Dedifferentiated amniotic fluid mesenchymal stem cell (primary cell): ENCODE measurements around the gene AGGF1.
"Not testable (repeated sequence)": the region's sequence is repeated elsewhere in the genome, so short reads cannot be mapped to it uniquely, and the experiment has no call there.

Source experiments
- DNase-seq: peaks from one replicate; pipeline ENCODE4 v3.0.0-alpha.2; 2016; ENCODE audit errors: extremely low spot score

The AGGF1 gene

DNA sequence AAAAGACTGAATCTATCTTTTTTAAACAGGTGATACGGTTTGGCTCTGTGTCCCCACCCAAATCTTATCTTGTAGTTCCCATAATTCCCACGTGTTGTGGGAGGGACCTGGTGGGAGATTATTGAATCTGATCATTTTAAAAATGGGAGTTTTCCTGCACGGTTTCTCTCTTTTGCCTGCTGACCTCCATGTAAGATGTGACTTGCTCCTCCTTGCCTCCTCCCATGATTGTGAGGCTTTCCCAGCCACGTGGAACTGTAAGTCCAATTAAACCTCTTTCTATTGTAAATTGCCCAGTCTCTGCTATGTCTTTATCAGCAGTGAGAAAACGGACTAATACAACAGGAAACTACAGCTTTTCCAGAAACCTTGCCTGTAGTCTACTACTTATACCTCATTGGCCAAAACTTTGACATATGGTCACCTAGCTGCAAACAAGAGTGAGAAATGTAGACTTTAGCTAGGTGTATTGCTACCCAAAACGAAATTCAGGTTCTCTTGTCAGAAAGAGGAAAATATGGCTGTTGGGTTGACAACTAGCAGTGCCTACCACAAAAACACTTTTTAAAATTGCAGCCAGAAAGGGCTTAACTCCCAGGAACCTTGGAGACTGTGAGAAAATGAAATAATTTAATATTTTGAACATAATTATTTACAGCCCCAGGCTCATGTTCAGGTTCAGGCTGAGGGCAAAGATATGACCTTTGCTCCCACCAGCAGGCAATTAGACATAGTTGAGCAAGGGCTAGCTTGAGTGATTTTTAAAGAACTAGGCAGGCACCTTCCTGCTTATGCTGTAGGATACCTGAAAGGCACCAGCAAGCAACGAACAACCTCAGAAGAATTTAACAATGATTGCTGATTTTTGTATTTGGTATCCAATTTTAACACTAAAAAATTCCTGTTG lies 7.4 kb upstream of the AGGF1 start:
- DNase-seq, result no peak

DNA sequence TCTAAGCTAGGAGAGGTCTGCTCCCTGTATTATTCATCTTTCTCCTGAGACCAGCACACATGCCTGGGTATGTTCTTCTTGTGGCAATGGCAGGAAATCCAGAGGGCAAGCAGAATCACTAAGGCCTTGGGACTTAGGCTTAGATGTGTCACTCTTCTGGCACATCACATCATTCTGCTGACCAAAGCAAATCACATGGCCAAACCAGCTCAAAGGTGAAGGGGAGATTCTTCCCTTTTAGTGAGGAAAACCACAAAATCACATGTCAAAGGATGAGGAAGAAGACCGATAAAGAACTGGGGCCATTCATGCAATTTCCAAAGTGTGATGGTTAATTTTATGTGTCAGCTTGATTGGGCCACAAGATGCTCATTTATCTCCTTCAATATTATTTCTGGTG lies 5.7 kb upstream of the AGGF1 start:
- no peak for DNase-seq

DNA sequence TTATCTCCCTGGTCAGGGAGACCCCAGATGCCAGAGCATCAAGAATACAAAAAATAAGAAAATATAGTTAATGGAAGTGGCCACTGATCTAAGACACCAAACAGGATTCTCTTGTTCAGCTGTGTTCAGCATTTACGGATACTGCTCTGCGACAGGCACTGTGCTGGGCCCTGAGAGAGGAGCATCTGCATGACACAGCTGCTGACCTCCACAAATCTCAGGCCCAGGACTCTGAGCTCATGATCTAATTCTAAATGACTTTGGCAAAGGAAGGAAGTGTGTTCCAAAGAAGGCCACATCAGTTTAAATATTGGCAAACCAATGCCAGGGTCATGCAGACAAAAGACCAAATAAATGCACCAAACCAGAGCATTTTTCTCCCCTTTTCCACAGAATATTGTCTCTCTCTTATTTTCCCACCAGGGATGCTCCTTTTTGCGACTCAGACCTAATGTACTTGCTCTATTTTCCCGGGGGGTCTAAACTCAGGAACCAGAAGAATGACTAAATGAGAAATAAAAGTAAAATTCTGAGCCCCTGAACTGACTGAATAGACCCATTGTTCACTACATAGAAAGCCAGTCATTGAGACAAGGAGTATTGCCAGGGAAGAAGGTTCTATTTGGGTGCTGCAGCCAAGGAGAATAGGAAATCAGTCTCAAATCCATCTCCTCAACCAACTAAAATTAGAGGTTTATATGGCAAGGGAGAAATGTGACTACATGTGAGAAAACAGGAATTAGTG lies 1.4 kb upstream of the AGGF1 start:
- DNase-seq, result no peak

DNA sequence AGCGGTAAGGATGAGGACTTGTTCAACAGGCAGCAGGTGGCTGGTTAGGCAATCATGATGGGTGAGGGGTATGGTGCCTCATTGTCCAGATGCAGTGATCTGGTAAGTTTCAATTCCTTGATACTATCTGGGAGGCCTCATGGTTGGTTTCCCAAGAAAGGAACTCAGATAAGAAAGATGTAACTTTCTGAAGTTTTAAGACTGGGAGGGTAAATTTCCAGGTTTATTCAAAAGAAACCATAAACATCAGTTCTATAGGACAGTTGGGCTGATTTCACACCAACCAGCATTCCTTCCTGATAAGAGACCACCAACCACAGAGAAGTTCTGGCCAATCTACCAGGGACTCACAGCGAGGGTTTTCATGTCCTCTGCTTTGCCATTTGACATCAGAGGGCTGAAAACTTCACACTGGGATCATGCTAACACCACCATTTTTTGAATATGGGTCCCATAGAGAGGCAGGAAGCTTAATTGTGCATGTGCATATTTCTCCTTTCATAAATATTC lies 773 bp upstream of the AGGF1 start:
- DNase-seq, result no peak

GRCh38 chr5:77031891-77032290 lies 1.7 kb downstream of the AGGF1 start:
- no peak for DNase-seq

DNA sequence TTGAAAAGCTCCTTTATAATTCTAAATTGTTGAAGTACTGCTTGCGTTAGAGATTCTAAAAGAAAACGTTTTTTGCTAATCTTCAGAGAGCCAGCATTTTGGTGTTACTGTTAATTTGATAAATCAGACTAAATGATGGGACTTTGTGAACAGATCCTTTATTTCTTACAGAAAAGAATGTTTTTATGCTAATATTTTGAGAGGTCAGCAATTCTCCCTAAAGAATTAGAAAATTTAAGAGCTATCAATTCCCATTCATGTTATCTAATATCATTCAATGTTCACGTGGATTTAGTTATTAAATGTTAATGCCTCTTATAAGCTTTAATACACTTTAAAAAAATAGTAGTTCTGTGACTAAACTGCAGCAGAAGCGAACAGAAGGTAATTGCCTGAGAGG lies 2.4 kb downstream of the AGGF1 start:
- no peak for DNase-seq

GRCh38 chr5:77033338-77033737 lies 3.1 kb downstream of the AGGF1 start:
- no peak for DNase-seq

- DNase-seq, result no peak
Observed at GRCh38 chr5:77035950-77036349, 5.7 kb downstream of the AGGF1 start.

DNA sequence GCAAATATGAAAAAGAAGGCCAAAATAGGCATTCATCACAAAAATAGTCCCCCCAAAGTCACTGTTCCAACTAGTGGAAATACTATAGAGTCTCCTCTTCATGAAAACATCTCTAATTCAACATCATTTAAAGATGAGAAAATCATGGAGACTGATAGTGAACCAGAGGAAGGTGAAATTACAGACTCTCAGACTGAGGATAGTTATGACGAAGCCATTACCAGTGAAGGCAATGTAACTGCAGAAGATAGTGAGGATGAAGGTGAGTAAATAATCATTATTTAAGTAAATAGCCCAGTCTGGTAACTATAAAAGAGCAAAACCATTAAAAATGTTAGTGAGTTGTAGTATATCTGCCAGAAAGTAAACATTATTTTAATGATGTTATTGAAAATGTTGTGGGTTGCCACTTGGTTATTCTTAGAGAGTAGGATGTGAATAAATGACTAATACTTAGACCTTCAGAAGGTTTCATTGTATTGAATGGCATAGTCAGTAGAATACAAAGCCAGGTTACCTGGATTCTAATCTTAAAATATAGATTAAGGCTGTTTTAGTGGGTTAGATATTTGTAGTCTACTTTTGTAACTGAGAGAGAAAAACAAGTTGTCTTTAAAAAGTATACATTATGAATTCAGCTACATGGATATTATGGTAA lies 16.3 kb downstream of the AGGF1 start:
- DNase-seq, result no peak

- DNase-seq, result no peak
Observed at GRCh38 chr5:77064040-77064439, 33.8 kb downstream of the AGGF1 start.

- DNase-seq, result no peak
Observed at GRCh38 chr5:77065256-77065655, 35.1 kb downstream of the AGGF1 start.

GRCh38 chr5:77066184-77066583 lies 36.0 kb downstream of the AGGF1 start:
- no peak for DNase-seq

DNA sequence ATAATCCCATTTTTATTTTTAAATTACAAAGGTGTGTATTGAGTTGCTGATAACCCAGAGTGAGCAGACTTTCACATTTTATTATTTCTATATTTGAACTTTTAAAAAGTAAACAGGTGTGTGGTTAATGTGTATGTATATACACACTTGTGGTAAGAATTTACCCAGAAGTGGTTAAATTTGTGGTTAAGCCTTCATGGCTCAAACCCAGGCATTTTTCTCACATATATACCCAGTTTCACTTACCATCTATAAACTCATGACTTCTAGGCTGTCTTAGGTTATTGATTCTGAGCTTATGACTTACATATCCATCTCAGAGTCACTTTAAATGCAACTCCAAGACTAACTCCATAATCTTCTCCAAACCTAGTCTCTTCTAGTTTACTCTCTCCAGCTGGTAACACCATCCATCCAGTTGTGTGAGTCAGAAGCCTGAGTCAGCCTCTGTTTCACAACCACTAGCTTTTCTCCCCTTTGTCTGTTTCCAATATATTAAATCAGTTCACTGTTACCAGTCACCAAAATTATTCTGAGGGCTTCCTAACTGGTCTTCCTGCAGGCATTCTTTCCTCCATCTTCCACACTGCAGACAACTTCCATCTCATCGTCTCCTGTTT lies 36.7 kb downstream of the AGGF1 start:
- DNase-seq, result peak; percentile 56

GRCh38 chr5:77073667-77074066 lies 43.5 kb downstream of the AGGF1 start:
- DNase-seq, result no peak

GRCh38 chr5:77074745-77075144 lies 44.5 kb downstream of the AGGF1 start:
- DNase-seq, result no peak

- DNase-seq, result no peak
Observed at GRCh38 chr5:77076961-77077828, 47.0 kb downstream of the AGGF1 start.

- DNase-seq, result no peak
Observed at GRCh38 chr5:77077829-77078176, 47.6 kb downstream of the AGGF1 start.

DNA sequence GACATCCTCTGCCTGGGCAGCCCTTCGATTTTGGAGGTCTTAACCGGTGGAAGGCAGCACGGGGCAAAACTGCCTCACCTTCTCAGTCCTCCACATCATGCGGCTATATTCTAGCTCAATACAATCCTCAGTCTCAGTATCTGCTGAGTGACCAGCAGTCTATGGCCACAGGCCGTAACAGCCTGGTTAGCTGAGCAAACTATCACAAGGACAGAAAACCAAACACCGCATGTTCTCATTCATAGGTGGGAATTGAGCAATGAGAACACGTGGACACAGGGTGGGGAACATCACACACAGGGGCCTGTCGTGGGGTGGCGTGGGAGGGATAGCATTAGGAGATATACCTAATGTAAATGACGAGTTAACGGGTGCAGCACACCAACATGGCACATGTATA lies 50.3 kb downstream of the AGGF1 start:
- DNase-seq, result not testable (repeated sequence)

DNA sequence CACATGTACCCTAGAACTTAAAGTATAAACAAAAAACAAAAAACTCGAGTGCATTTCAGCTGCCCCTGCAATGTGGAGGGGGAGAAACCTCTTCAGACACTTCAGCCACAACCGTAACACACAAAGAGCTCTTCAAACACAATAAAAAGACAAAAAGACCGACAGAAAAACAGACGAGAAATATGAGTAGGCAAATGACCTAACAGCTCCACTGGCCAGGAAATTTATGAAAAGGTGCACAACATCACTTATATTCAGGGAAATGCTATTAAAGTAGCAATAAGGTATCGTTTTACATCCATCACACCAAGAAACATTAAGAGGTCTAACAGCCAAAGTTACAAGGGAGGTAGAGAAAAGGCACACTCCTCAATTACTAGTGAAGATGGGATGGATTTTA lies 50.7 kb downstream of the AGGF1 start:
- DNase-seq, result no peak

GRCh38 chr5:77082280-77082679 lies 52.1 kb downstream of the AGGF1 start:
- no peak for DNase-seq

DNA sequence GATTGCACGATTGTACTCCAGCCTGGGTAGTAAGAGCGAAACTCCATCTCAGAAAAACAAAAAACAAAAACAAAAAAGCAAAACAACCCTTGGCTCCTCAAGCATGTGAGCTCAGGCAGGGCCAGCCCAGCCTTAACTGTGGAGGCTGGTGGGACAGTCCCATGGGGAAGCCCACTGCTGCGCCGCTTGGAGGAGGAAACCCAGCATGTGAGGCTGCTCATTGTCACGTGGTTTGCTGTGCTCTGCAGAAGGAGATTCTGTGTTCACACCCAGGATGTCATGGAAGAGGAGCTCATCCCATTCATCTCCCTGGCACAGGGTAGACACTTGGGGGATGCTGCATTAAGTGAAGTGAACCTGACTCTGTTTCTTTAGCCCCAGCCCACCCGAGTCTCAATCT lies 52.9 kb downstream of the AGGF1 start:
- DNase-seq, result no peak
